Measurements from ENCODE around the gene PRR30. TPM values are rescaled to one million over a fixed set of nuclear protein-coding genes. Genes with fewer than 3 reads are reported as not detected.

Gene PRR30
- total and polyA plus RNA-seq, 12 donors: not detected

- no peak overlapping the region for H3K27ac ChIP-seq
- TF ChIP-seq POLR2A (IDR thresholded peaks at IDR 0.05) (no peak), CTCF (IDR thresholded peaks at IDR 0.05) (no peak)
- no peak overlapping the region for H3K4me3 ChIP-seq
- WGBS, 4 donors: 91 to 94% (median 93%) methylated on average over 7 to 19 of the region's 19 CpGs
- no peaks in the 10 kb centered on the region for H3K36me3 ChIP-seq (replicated peaks in 1 of 2)
- peaks cover 13 to 16% of the 10 kb centered on the region in 2 donors for H3K4me1 ChIP-seq (replicated peaks in 1 of 2)
- H3K9me3 ChIP-seq (replicated peaks in 1 of 3): no peaks in the 10 kb centered on the region
- no peaks in the 10 kb centered on the region for H3K27me3 ChIP-seq
- DNase-seq: peak in 1 of 7 donors; percentile 19
- intact Hi-C loops (cut with DNase I): loop anchor here (2.0 to 10.0 kb wide), 3 partner anchors 91 to 203 kb away; partner anchors contain the start of gene DNAJC5G (in 2 of the 2)
Measured at GRCh38 chr2:27099334-27099955, 39.8 kb downstream of the PRR30 start.

DNA sequence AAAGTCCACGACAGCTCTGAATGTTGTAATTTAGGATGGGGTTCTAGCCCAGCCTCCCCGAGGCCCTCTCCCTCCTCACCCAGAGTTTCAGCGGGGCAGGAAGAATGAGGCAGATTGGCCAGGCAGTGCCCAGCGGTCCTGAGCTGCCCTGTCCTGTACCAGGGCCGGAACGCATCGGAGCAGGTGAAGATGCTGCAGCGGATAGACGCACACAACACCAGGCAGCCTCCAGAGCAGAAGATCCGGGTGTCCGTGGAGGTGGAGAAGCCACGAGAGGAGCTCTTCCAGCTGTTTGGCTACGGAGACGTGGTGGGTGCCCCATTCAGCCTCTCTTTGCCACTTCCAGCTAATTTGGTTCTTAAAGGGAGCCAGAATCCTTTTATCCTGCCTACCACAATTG lies 41.9 kb downstream of the PRR30 start:
- H3K36me3 ChIP-seq (replicated peaks in 1 of 2): no peaks in the 10 kb centered on the region
- WGBS, 4 donors: 88 to 96% (median 91%) methylated on average over 14 of the region's 14 CpGs
- no peak for DNase-seq
- intact Hi-C loops (cut with DNase I): loop anchor here (5.0 to 10.0 kb wide), 2 partner anchors 177 to 205 kb away; partner anchors contain the start of gene DNAJC5G (in 2 of the 2)
- TF ChIP-seq CTCF (IDR thresholded peaks at IDR 0.05) (no peak), POLR2A (IDR thresholded peaks at IDR 0.05) (no peak)
- no peak overlapping the region for H3K27ac ChIP-seq
- no peak overlapping the region for H3K4me3 ChIP-seq
- H3K9me3 ChIP-seq (replicated peaks in 1 of 3): no peaks in the 10 kb centered on the region
- peaks cover 13 to 25% of the 10 kb centered on the region in 2 donors for H3K4me1 ChIP-seq (replicated peaks in 1 of 2)
- H3K27me3 ChIP-seq: no peaks in the 10 kb centered on the region

DNA sequence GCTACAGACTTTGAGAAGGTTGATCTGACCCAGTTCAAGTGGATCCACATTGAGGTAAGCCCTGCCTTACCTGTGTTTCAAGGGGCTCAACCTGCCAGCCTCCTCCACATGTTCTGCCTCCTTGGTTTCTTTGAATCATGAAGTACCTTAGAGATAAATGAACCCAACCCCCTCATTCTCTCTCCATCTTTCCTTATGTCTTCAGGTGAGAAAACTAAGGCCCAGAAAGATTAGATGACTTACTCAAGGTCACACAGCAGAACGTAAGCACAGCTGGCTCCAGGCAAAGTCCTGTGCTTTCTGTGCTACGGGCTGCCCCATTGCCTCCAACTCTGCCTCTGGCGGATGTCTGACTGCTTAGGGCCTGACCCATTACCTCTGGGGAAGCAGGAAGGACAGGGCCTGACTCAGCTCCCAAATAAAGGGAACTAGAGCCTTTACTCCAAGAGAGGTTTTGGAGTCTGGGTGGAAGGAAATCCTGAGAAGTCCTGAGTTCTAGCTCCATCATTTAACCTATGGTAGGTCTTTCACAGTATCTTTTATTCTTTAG lies 42.4 kb downstream of the PRR30 start:
- H3K27ac ChIP-seq: peak overlapping the region in 2 of 5 donors; percentile 21 to 52
- intact Hi-C loops (cut with DNase I): loop anchor here (5.0 to 10.0 kb wide), 2 partner anchors 178 to 205 kb away; partner anchors contain the start of gene DNAJC5G (in 2 of the 2)
- WGBS, 4 donors: 40 to 53% (median 49%) methylated on average over 1 to 3 of the region's 3 CpGs
- no peaks in the 10 kb centered on the region for H3K9me3 ChIP-seq (replicated peaks in 1 of 3)
- H3K4me1 ChIP-seq (replicated peaks in 1 of 2): peaks cover 13 to 26% of the 10 kb centered on the region in 2 donors
- no peak overlapping the region for H3K4me3 ChIP-seq
- TF ChIP-seq CTCF (IDR thresholded peaks at IDR 0.05) (no peak), POLR2A (IDR thresholded peaks at IDR 0.05) (no peak)
- no peaks in the 10 kb centered on the region for H3K36me3 ChIP-seq (replicated peaks in 1 of 2)
- no peak for DNase-seq
- no peaks in the 10 kb centered on the region for H3K27me3 ChIP-seq

- no peaks in the 10 kb centered on the region for H3K36me3 ChIP-seq (replicated peaks in 1 of 2)
- WGBS, 4 donors: 5 to 21% (median 17%) methylated on average over 7 to 18 of the region's 18 CpGs
- H3K4me1 ChIP-seq (replicated peaks in 1 of 2): peaks cover 13 to 26% of the 10 kb centered on the region in 2 donors
- no peak for TF ChIP-seq POLR2A (IDR thresholded peaks at IDR 0.05)
- H3K27me3 ChIP-seq: no peaks in the 10 kb centered on the region
- peak overlapping the region in 2 of 4 donors; percentile 5 to 41 for H3K4me3 ChIP-seq
- H3K9me3 ChIP-seq (replicated peaks in 1 of 3): no peaks in the 10 kb centered on the region
- peak overlapping the region in 3 of 5 donors; percentile 52 to 78 (median 58) for H3K27ac ChIP-seq
- intact Hi-C loops (cut with DNase I): loop anchor here (5.0 to 10.0 kb wide), 2 partner anchors 179 to 206 kb away; partner anchors contain the start of gene DNAJC5G (in 2 of the 2)
- peak; percentile 68 to 85 (median 76) for DNase-seq
Measured at GRCh38 chr2:27095745-27096651, 43.2 kb downstream of the PRR30 start.
